Activated CD4-positive, alpha-beta T cell treated with anti-CD3 and anti-CD28 coated beads, Interleukin-2, amount 50 U/mL, for 16 hours (primary cell): ENCODE measurements around the gene TOMM40L.
A peak's percentile ranks its signal among the peaks of the same experiment; 100 is the strongest.

ENCODE experiments used
- DNase-seq: peaks from one replicate; pipeline ENCODE4 v3.0.0-alpha.2; 2020

The TOMM40L gene

GRCh38 chr1:161258439-161259344, 32.8 kb downstream of the TOMM40L start, which contains the start of gene PCP4L1:
Gene PCP4L1 (plus strand): TSS chr1:161258745. CDS start chr1:161258975, 230 bp downstream.
- DNase-seq: peak; percentile 32

GRCh38 chr1:161259345-161259702, 33.5 kb downstream of the TOMM40L start:
- DNase-seq: no peak

GRCh38 chr1:161259765-161260164, 33.9 kb downstream of the TOMM40L start:
- DNase-seq: no peak

- DNase-seq: no peak
Measured at GRCh38 chr1:161260376-161261260, 34.8 kb downstream of the TOMM40L start.

- DNase-seq: no peak
Measured at GRCh38 chr1:161261261-161262235, 35.7 kb downstream of the TOMM40L start.

GRCh38 chr1:161265305-161265704, 39.4 kb downstream of the TOMM40L start:
- DNase-seq: no peak

GRCh38 chr1:161266202-161266601, 40.3 kb downstream of the TOMM40L start:
- DNase-seq: no peak

- DNase-seq: no peak
Measured at GRCh38 chr1:161266836-161267235, 41.0 kb downstream of the TOMM40L start.

- DNase-seq: no peak
Measured at GRCh38 chr1:161267321-161267720, 41.5 kb downstream of the TOMM40L start.

- no peak for DNase-seq
Measured at GRCh38 chr1:161273402-161273801, 47.5 kb downstream of the TOMM40L start.

GRCh38 chr1:161274874-161275273, 49.0 kb downstream of the TOMM40L start:
- no peak for DNase-seq
